ENCODE results near the gene ABCC1. TPM values are rescaled to one million over a fixed set of nuclear protein-coding genes. Genes with fewer than 3 reads are reported as not detected.

Gene ABCC1
- total and polyA plus RNA-seq, 2 of the 8 experiments (the other 6 are each of a cell fraction or from before 2014, with no cell fraction given), result 42.6 to 66.8 TPM

GRCh38 chr16:16144416-16144815 is 195.0 kb downstream of the ABCC1 start:
- H3K36me3 ChIP-seq (ENCODE audit: control insufficient read depth in 2 of 4, insufficient read depth in 4 of 4, low read length in 3 of 4), result peaks cover 7 to 34% (median 15%) of the 10 kb centered on the region in 4 experiments; a peak in 7 of 8 replicates
- ChIA-PET CTCF (ENCODE audit: partially characterized antibody) (interaction anchor here (1.3 to 1.4 kb wide), 3 partner anchors 12 to 34 kb away, joined by 3 to 6 read pairs (median 6); no protein-coding TSS in a partner anchor), POLR2A (ENCODE audit: partially characterized antibody) (interaction anchor here (1.2 to 1.5 kb wide), 2 partner anchors 12 to 45 kb away, joined by 3 read pairs; no protein-coding TSS in a partner anchor)
- no peak overlapping the region for H2AK5ac ChIP-seq (ENCODE audit: low read depth, low read length)
- no peak for FAIRE-seq
- H2BK15ac ChIP-seq (ENCODE audit: low read length), result no peak overlapping the region
- no peaks in the 10 kb centered on the region for H3K9me3 ChIP-seq (ENCODE audit: insufficient read depth in 2 of 2, low read depth in 1 of 2, low read length in 1 of 2)
- no peaks in the 10 kb centered on the region; the same call in 1 of the 2 replicates for H3K79me1 ChIP-seq (ENCODE audit: low read depth, low read length)
- no peak overlapping the region for H2BK12ac ChIP-seq (ENCODE audit: low read depth, low read length)
- H4K20me1 ChIP-seq (replicated peaks in 1 of 2; ENCODE audit: control insufficient read depth in 1 of 2, insufficient read depth in 2 of 2, low read length in 2 of 2), result peaks cover 3% of the 10 kb centered on the region in 2 experiments
- no peak overlapping the region for H3K27ac ChIP-seq (ENCODE audit: low read depth, low read length)
- H3K23me2 ChIP-seq (ENCODE audit: low read depth, low read length), result no peaks in the 10 kb centered on the region
- WGBS, 2 experiments (ENCODE audit: extremely low coverage in 1 of 2, insufficient coverage in 1 of 2, insufficient read length in 1 of 2, insufficient replicate concordance in 2 of 2, low coverage in 1 of 2, low lambda C conversion rate in 2 of 2, missing lambda C conversion rate in 1 of 2), result 89% methylated on average over 5 of the region's 5 CpGs; no CpG with 5 or more reads in 1 of the 2 experiments
- H2AFZ ChIP-seq (ENCODE audit: low read length), result no peak overlapping the region
- no peak for DNase-seq (ENCODE audit: low read depth in 1 of 2, low spot score in 2 of 2)
- H2BK5ac ChIP-seq (ENCODE audit: low read depth, low read length), result no peak overlapping the region
- no peak overlapping the region for H3K4me2 ChIP-seq (ENCODE audit: insufficient read depth in 1 of 2, low read depth in 2 of 2, low read length in 2 of 2)
- H3K56ac ChIP-seq (replicated peaks; ENCODE audit: insufficient read length, low read depth, low read length), result no peak overlapping the region
- peaks cover 0 to 4% (median under 1%) of the 10 kb centered on the region in 4 experiments; a peak in 1 of 7 replicates for H3K4me1 ChIP-seq (replicated peaks in 1 of 4; ENCODE audit: control insufficient read depth in 3 of 4, insufficient read depth in 4 of 4, low read length in 3 of 4)
- no peak overlapping the region for H3K4me3 ChIP-seq (ENCODE audit: extremely low read depth in 1 of 4, insufficient read depth in 2 of 4, low read depth in 3 of 4, low read length in 4 of 4)
- H3K18ac ChIP-seq (ENCODE audit: extremely low read depth, low read length), result no peak overlapping the region
- no peaks in the 10 kb centered on the region for H3K27me3 ChIP-seq (replicated peaks in 1 of 4; ENCODE audit: control insufficient read depth in 3 of 4, extremely low read depth in 1 of 4, insufficient read depth in 3 of 4, low read length in 3 of 4)
- H4K8ac ChIP-seq (ENCODE audit: extremely low read depth, insufficient read depth, low read length), result no peak overlapping the region
- H2BK120ac ChIP-seq (replicated peaks; ENCODE audit: low read depth, low read length), result no peak overlapping the region
- no peak overlapping the region for H2BK20ac ChIP-seq (ENCODE audit: low read length)
- H3K23ac ChIP-seq (ENCODE audit: insufficient read length), result no peak overlapping the region
- H4K91ac ChIP-seq (replicated peaks; ENCODE audit: insufficient read length, low read length), result no peak overlapping the region
- no peak overlapping the region for H3K14ac ChIP-seq (ENCODE audit: insufficient read length)
- H3K4ac ChIP-seq (replicated peaks; ENCODE audit: insufficient read length, low read depth, low read length), result no peak overlapping the region
- H3K9ac ChIP-seq (replicated peaks in 1 of 4; ENCODE audit: extremely low read depth in 1 of 4, low read depth in 3 of 4, low read length in 3 of 4), result no peak overlapping the region
- TF ChIP-seq SP2 (IDR thresholded peaks at IDR 0.05; ENCODE audit: low read length) (no peak), EP300 (IDR thresholded peaks at IDR 0.05; ENCODE audit: borderline replicate concordance in 1 of 2, low read depth in 2 of 2, low read length in 2 of 2) (no peak), EGR1 (IDR thresholded peaks at IDR 0.05; ENCODE audit: borderline replicate concordance, low read depth, low read length) (no peak), BRCA1 (IDR thresholded peaks at IDR 0.05; ENCODE audit: low read depth, low read length) (no peak), RFX5 (IDR thresholded peaks at IDR 0.05; ENCODE audit: borderline replicate concordance, low read depth, low read length) (no peak), CBX5 (IDR thresholded peaks at IDR 0.05; ENCODE audit: low read depth, low read length) (no peak), SAP30 (IDR thresholded peaks at IDR 0.05; ENCODE audit: insufficient read depth, insufficient replicate concordance, low read length) (no peak), SRF (IDR thresholded peaks at IDR 0.05; ENCODE audit: low read depth, low read length) (no peak)
- H3K79me2 ChIP-seq (ENCODE audit: control insufficient read depth in 1 of 2, insufficient read depth in 2 of 2, low read length in 2 of 2), result no peaks in the 10 kb centered on the region
- no peak overlapping the region for H4K5ac ChIP-seq (ENCODE audit: insufficient read length, low read depth, low read length)
